Mesothelial cell of epicardium (in vitro differentiated cells): ENCODE data around the gene ZNF574. TPM values are rescaled to one million over a fixed set of nuclear protein-coding genes. Genes with fewer than 3 reads are reported as not detected.

ENCODE experiments used
- DNase-seq, 2 experiments: peaks; one replicate each; pipeline ENCODE4 v3.0.0; 2021; ENCODE audit warnings: low spot score in 2 of 2; ENCODE audit not compliant: unreplicated experiment in 2 of 2
- H3K27ac Mint-ChIP-seq: 2 replicates; pipeline ENCODE4 v1.8.0; 2021; ENCODE audit warnings: mixed read lengths
- H3K27me3 Mint-ChIP-seq: 2 replicates; pipeline ENCODE4 v1.8.0; 2021; ENCODE audit warnings: low read depth, mixed read lengths
- H3K36me3 Mint-ChIP-seq: 2 replicates; pipeline ENCODE4 v1.8.0; 2021; ENCODE audit warnings: mixed read lengths
- H3K4me1 Mint-ChIP-seq: 2 replicates; pipeline ENCODE4 v1.8.0; 2021; ENCODE audit warnings: mixed read lengths
- H3K4me3 Mint-ChIP-seq: 2 replicates; pipeline ENCODE4 v1.8.0; 2021; ENCODE audit warnings: mild to moderate bottlenecking, moderate library complexity, mixed read lengths
- H3K9me3 Mint-ChIP-seq: 2 replicates; pipeline ENCODE4 v1.8.0; 2021; ENCODE audit warnings: mixed read lengths
- CTCF ChIP-seq: fragments of 200-600 bp; sonication (generic); IDR thresholded peaks from one replicate; pipeline ENCODE4 v1.5.0; 2021; ENCODE audit warnings: antibody characterized with exemption; ENCODE audit not compliant: unreplicated experiment
- total RNA-seq: library from RNA; stranded (reverse); gene quantifications from 3 replicates; pipeline ENCODE4 v1.2.1, GENCODE V29; 2021

The ZNF574 gene
- total RNA-seq, 1 donor from 2014 or later, result 21.3 TPM

DNA sequence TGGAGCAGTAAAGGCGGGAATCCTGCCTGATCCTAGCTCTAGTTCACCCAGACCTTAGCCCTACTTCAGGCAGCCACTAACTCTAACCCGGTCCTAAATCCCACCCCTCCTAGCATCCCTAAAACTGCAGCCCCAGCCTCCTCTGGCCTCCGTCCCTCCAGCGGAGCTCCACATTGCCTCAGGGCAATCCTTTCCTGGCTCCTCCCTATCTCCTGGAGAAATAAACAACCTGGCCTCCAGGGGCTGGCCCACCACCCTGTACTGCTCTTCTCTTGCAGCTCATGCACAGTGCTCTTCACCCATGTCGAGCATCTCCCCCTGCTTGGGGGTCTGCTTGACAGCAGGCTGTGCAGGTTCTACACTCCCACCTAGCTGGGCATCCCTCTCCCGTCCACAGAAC lies 49.6 kb downstream of the ZNF574 start:
- H3K27me3 Mint-ChIP-seq, result peaks cover 48% of the 10 kb centered on the region
- H3K9me3 Mint-ChIP-seq, result peaks cover 4% of the 10 kb centered on the region
- H3K36me3 Mint-ChIP-seq, result no peaks in the 10 kb centered on the region
- DNase-seq, result no peak
- TF ChIP-seq CTCF, result no peak
- no peak overlapping the region for H3K27ac Mint-ChIP-seq
- H3K4me1 Mint-ChIP-seq, result no peaks in the 10 kb centered on the region
- no peak overlapping the region for H3K4me3 Mint-ChIP-seq

GRCh38 chr19:42126574-42126973 lies 50.6 kb downstream of the ZNF574 start:
- H3K27ac Mint-ChIP-seq, result no peak overlapping the region
- peaks cover 4% of the 10 kb centered on the region for H3K9me3 Mint-ChIP-seq
- TF ChIP-seq CTCF, result no peak
- DNase-seq, result no peak
- no peaks in the 10 kb centered on the region for H3K36me3 Mint-ChIP-seq
- H3K27me3 Mint-ChIP-seq, result peaks cover 57% of the 10 kb centered on the region
- H3K4me1 Mint-ChIP-seq, result no peaks in the 10 kb centered on the region
- no peak overlapping the region for H3K4me3 Mint-ChIP-seq

DNA sequence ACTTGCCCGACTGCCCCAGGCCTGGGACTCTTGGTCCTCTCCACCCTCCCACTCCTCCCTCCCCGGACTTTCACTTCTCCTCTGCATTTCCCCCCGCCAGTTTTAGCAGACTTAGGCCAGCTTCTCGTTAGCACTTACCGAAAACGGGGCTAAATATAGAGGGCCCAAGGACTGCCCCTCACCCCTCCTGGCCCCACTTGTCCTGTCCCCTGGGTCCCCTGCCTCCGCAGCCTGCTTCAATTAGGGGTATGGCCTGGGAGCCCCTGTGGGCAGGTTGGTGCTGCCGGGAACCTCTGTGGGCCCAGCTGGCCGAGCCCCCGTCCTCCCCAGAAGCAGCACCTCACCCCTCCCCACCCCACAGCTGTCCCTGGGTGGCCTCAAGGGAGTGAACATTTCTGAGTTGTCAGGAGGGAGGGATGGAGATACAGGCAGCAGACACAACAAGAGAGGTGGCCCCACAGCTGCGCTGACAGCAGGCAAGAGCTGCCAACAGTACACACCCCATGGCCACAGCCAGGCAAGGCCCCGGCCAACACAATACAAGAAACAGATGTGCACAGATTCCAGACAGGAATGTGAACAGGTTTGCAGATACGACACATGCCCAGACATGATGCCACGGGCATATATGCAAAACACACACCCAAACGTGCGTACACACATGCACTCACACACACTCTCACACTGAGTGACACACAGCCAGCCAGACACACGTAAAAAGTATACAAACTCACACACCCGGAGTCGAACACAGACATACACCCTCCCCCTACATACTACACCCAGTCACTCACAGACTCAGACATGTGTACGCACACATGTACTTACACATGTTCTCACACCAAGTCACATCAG lies 53.7 kb downstream of the ZNF574 start:
- H3K27me3 Mint-ChIP-seq, result peaks cover 74% of the 10 kb centered on the region
- H3K4me3 Mint-ChIP-seq, result no peak overlapping the region

GRCh38 chr19:42130254-42130573 lies 54.2 kb downstream of the ZNF574 start:
- no peak for DNase-seq
- H3K27me3 Mint-ChIP-seq, result peaks cover 78% of the 10 kb centered on the region
- TF ChIP-seq CTCF, result no peak
- H3K9me3 Mint-ChIP-seq, result no peaks in the 10 kb centered on the region
- no peak overlapping the region for H3K27ac Mint-ChIP-seq
- H3K4me1 Mint-ChIP-seq, result no peaks in the 10 kb centered on the region
- no peak overlapping the region for H3K4me3 Mint-ChIP-seq
- no peaks in the 10 kb centered on the region for H3K36me3 Mint-ChIP-seq

More for the DNA sequence above, 53.7 kb downstream of the ZNF574 start:
- DNase-seq, result no peak
- Mint-ChIP-seq H3K27ac (no peak overlapping the region), H3K9me3 (peaks cover 1% of the 10 kb centered on the region), H3K4me1 (no peaks in the 10 kb centered on the region), H3K36me3 (no peaks in the 10 kb centered on the region)
- TF ChIP-seq CTCF, result no peak

Other genes with a start within 250 kb of the ZNF574 start
- gene LYPD4, start 231.5 kb upstream of the ZNF574 start, total RNA-seq, result not detected in 3 replicates
- not detected in 3 replicates for gene DMRTC2, start 231.1 kb upstream of the ZNF574 start, total RNA-seq
- gene RPS19, start 215.9 kb upstream of the ZNF574 start, total RNA-seq, result 2,197 to 2,288 TPM (median 2,263 TPM) in 3 replicates
- 0.43 to 0.62 TPM (median 0.58 TPM) in 3 replicates for gene CD79A, start 198.9 kb upstream of the ZNF574 start, total RNA-seq
- gene ARHGEF1, start 193.0 kb upstream of the ZNF574 start, total RNA-seq, result 78.8 to 83.9 TPM (median 82.4 TPM) in 3 replicates
- 0.49 to 0.67 TPM (median 0.59 TPM) in 3 replicates for gene ERFL, start 147.7 kb upstream of the ZNF574 start, total RNA-seq
- 99.7 to 104 TPM (median 102 TPM) in 3 replicates for gene RABAC1, start 116.8 kb upstream of the ZNF574 start, total RNA-seq
- gene ATP1A3, start 81.9 kb upstream of the ZNF574 start, total RNA-seq, result 0.45 TPM in 1 of 3 replicates, not detected in the others
- 38.3 to 39.9 TPM (median 39.2 TPM) in 3 replicates for gene GRIK5, start 6.0 kb upstream of the ZNF574 start, total RNA-seq
- 0.65 to 0.93 TPM (median 0.66 TPM) in 3 replicates for gene POU2F2, start 56.3 kb downstream of the ZNF574 start, total RNA-seq
- gene DEDD2, start 141.5 kb downstream of the ZNF574 start, total RNA-seq, result 21.3 to 24.0 TPM (median 23.7 TPM) in 3 replicates
- 12.3 to 13.4 TPM (median 13.3 TPM) in 3 replicates for gene ZNF526, start 144.1 kb downstream of the ZNF574 start, total RNA-seq
- gene GSK3A, start 166.4 kb downstream of the ZNF574 start, total RNA-seq, result 42.9 to 45.5 TPM (median 44.6 TPM) in 3 replicates
- 90.4 to 106 TPM (median 92.1 TPM) in 3 replicates for gene ERF, start 179.0 kb downstream of the ZNF574 start, total RNA-seq
- gene CIC, start 193.1 kb downstream of the ZNF574 start, total RNA-seq, result 84.0 to 90.9 TPM (median 90.8 TPM) in 3 replicates
- 1.3 to 2.0 TPM (median 1.7 TPM) in 3 replicates for gene PRR19, start 226.0 kb downstream of the ZNF574 start, total RNA-seq
- gene PAFAH1B3, start 226.5 kb downstream of the ZNF574 start, total RNA-seq, result 81.2 to 91.0 TPM (median 88.5 TPM) in 3 replicates
- 0.25 to 0.92 TPM (median 0.42 TPM) in 3 replicates for gene TMEM145, start 237.1 kb downstream of the ZNF574 start, total RNA-seq
- gene MEGF8, start 249.5 kb downstream of the ZNF574 start, total RNA-seq, result 54.7 to 58.9 TPM (median 57.1 TPM) in 3 replicates